HG03432 (cell line): ENCODE results near the gene PTPRJ.
A peak's percentile ranks its signal among the peaks of the same experiment; 100 is the strongest.

Experiments used
- ATAC-seq: cut with Tn5 transposase; IDR thresholded peaks from one replicate; pipeline ENCODE4 v1.9.1; 2021; ENCODE audit warnings: mild to moderate bottlenecking, moderate library complexity; ENCODE audit not compliant: unreplicated experiment

PTPRJ gene

GRCh38 chr11:48141475-48142122, 161.2 kb downstream of the PTPRJ start:
- ATAC-seq = no peak

- no peak for ATAC-seq
These were observed 162.5 kb downstream of the PTPRJ start for GRCh38 chr11:48142889-48143288.

GRCh38 chr11:48148749-48149148, 168.4 kb downstream of the PTPRJ start:
- ATAC-seq = no peak

- no peak for ATAC-seq
These were observed 169.9 kb downstream of the PTPRJ start for GRCh38 chr11:48150213-48150612.

- no peak for ATAC-seq
These were observed 173.8 kb downstream of the PTPRJ start for GRCh38 chr11:48154151-48154550.

GRCh38 chr11:48161951-48162884, 181.9 kb downstream of the PTPRJ start:
- ATAC-seq = no peak

- ATAC-seq = no peak
These were observed 182.5 kb downstream of the PTPRJ start for GRCh38 chr11:48162885-48163268.

- no peak for ATAC-seq
These were observed 183.2 kb downstream of the PTPRJ start for GRCh38 chr11:48163360-48164100.

GRCh38 chr11:48164836-48165235, 184.5 kb downstream of the PTPRJ start:
- ATAC-seq = no peak

GRCh38 chr11:48165426-48165825, 185.1 kb downstream of the PTPRJ start:
- ATAC-seq = no peak

GRCh38 chr11:48167380-48167779, 187.0 kb downstream of the PTPRJ start:
- no peak for ATAC-seq

- ATAC-seq = no peak
These were observed 188.5 kb downstream of the PTPRJ start for GRCh38 chr11:48168815-48169214.

GRCh38 chr11:48169259-48169658, 188.9 kb downstream of the PTPRJ start:
- ATAC-seq = no peak

GRCh38 chr11:48169717-48170116, 189.4 kb downstream of the PTPRJ start:
- no peak for ATAC-seq

GRCh38 chr11:48170241-48171233, 190.2 kb downstream of the PTPRJ start:
- no peak for ATAC-seq

GRCh38 chr11:48172818-48173609, 192.7 kb downstream of the PTPRJ start:
- ATAC-seq = peak; percentile 77

GRCh38 chr11:48177661-48178060, 197.3 kb downstream of the PTPRJ start:
- no peak for ATAC-seq

GRCh38 chr11:48180627-48181026, 200.3 kb downstream of the PTPRJ start:
- no peak for ATAC-seq

- ATAC-seq = no peak
These were observed 202.6 kb downstream of the PTPRJ start for GRCh38 chr11:48182860-48183526.
